ENCODE data around the gene CEP85L.

- no peak for TF ChIP-seq CTCF (IDR thresholded peaks at IDR 0.05 in 8 of 11, conservative IDR thresholded peaks at IDR 0.05 in 3 of 11)
- TF ChIP-seq POLR2A (IDR thresholded peaks at IDR 0.05): no peak
- no peak for TF ChIP-seq POLR2AphosphoS5 (IDR thresholded peaks at IDR 0.05)
Measured at GRCh38 chr6:118665011-118665410, 13.6 kb upstream of the CEP85L start.
